GM12878 (cell line): ENCODE data around the gene CYBC1.

Experiments
- BRCA1 ChIP-seq: IDR thresholded peaks from 2 replicates; pipeline ENCODE4 v1.6.1; 2011; ENCODE audit warnings: low read depth, low read length, improper control_type of control experiment
- POLR2A ChIP-seq: IDR thresholded peaks from 2 replicates; pipeline ENCODE4 v1.6.1; 2011; ENCODE audit warnings: low read depth, mild to moderate bottlenecking, low read length
- USF2 ChIP-seq: IDR thresholded peaks from 2 replicates; pipeline ENCODE4 v1.6.1; 2011; ENCODE audit warnings: low read depth, low read length, improper control_type of control experiment, borderline replicate concordance

DNA sequence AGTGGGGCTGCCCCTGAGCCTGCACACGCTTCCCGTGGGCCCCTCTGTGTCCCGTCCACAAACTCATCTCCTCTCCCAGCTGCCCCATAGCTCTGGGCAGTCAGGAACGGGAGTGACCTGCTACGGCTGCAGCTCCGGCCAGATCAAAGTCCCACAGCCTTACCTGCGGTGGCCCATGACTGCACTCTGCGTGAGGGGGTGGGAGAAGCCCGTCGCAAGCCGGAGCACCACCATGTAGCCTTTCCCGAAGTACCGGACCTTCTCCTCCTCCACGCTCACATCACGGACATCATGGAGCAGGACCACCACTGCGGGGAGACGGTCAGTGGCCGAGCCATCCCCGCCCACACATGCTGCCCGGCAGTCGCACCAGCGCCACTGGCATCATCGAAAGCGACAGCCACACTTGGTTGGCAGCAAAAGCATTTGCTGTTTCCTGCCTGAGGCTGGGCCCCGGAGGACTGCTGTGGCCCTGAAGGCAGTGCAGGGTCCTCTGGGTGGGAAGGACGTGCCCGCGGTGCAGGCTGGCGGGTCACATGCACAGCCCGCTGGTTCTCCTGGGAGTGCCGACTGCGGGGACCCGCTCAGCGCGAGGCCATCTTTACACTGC lies 6.2 kb downstream of the CYBC1 start:
- peak; percentile 66 for TF ChIP-seq POLR2A
- TF ChIP-seq BRCA1: no peak
- TF ChIP-seq USF2: no peak
